Fibroblast of lung (primary cell): ENCODE data around the gene TPT1. TPM values are rescaled to one million over a fixed set of nuclear protein-coding genes. Genes with fewer than 3 reads are reported as not detected.

Experiments
- DNase-seq, 2 donors: peaks; one replicate each; pipeline versions ENCODE4 v3.0.0 to v3.0.0-alpha.2; 2010; ENCODE audit warnings: low read depth in 2 of 2
- H2AFZ ChIP-seq: 2 replicates; pipeline ENCODE4 v1.5.1; 2012; ENCODE audit warnings: low read length, control low read depth, inconsistent platforms
- H3K27ac ChIP-seq: 2 replicates; pipeline ENCODE4 v1.5.1; 2011; ENCODE audit warnings: low read length, control low read depth; ENCODE audit not compliant: insufficient read depth
- H3K27me3 ChIP-seq: 2 replicates; pipeline ENCODE4 v1.5.1; 2011; ENCODE audit warnings: mild to moderate bottlenecking, low read length; ENCODE audit not compliant: control insufficient read depth, insufficient read depth
- H3K36me3 ChIP-seq: 2 replicates; pipeline ENCODE4 v1.5.1; 2011; ENCODE audit warnings: low read length; ENCODE audit not compliant: control insufficient read depth, insufficient read depth
- H3K4me1 ChIP-seq: 2 replicates; pipeline ENCODE4 v1.5.1; 2011; ENCODE audit warnings: low read length; ENCODE audit not compliant: control insufficient read depth, insufficient read depth; ENCODE audit errors: extremely low read depth
- H3K4me2 ChIP-seq: 2 replicates; pipeline ENCODE4 v1.5.1; 2011; ENCODE audit warnings: low read length, control low read depth; ENCODE audit not compliant: insufficient read depth; ENCODE audit errors: extremely low read depth
- H3K4me3 ChIP-seq, 4 experiments: fragments of 200-600 bp in 1 of 4; sonication (generic) in 1 of 4; replicated peaks in 1 of 4; 2 replicates each; pipeline ENCODE4 v1.5.1; 2011 to 2016; ENCODE audit warnings: low read length in 4 of 4, low read depth in 3 of 4, mild to moderate bottlenecking in 3 of 4, control low read depth in 2 of 4, inconsistent platforms in 1 of 4, mixed read lengths in 1 of 4; ENCODE audit not compliant: insufficient read depth in 1 of 4; ENCODE audit errors: control extremely low read depth in 1 of 4
- H3K79me2 ChIP-seq: 2 replicates; pipeline ENCODE4 v1.5.1; 2012; ENCODE audit warnings: mild to moderate bottlenecking, low read length, inconsistent platforms; ENCODE audit not compliant: control insufficient read depth, insufficient read depth
- H3K9ac ChIP-seq: 2 replicates; pipeline ENCODE4 v1.5.1; 2011; ENCODE audit warnings: mild to moderate bottlenecking, low read length, control low read depth; ENCODE audit not compliant: insufficient read depth
- H3K9me3 ChIP-seq: 2 replicates; pipeline ENCODE4 v1.5.1; 2012; ENCODE audit warnings: low read depth, low read length; ENCODE audit not compliant: control insufficient read depth, insufficient read depth
- H4K20me1 ChIP-seq: 2 replicates; pipeline ENCODE4 v1.5.1; 2011; ENCODE audit warnings: low read length; ENCODE audit not compliant: control insufficient read depth, insufficient read depth; ENCODE audit errors: extremely low read depth
- CTCF ChIP-seq, 2 donors: IDR thresholded peaks in 1 of 2; conservative IDR thresholded peaks in 1 of 2; 1 replicate in 1 of 2; 2 replicates in 1 of 2; pipeline ENCODE4 v1.5.1; 2011 to 2012; ENCODE audit warnings: low read length in 2 of 2, control low read depth in 1 of 2, inconsistent platforms in 1 of 2, low read depth in 1 of 2, mild to moderate bottlenecking in 1 of 2
- EZH2 ChIP-seq: IDR thresholded peaks from 2 replicates; pipeline ENCODE4 v1.5.1; 2012; ENCODE audit warnings: low read length, control low read depth, mild to moderate bottlenecking; ENCODE audit errors: missing control alignments
- polyA plus RNA-seq, 2 donors: library from polyadenylated mRNA; depleted of rRNA in 1 of 2; stranded (reverse) in 1 of 2; unstranded in 1 of 2; fragments of >200 nt; gene quantifications; 2 replicates each; pipeline ENCODE4 v1.2.1, GENCODE V29; 2011 to 2012; ENCODE audit warnings: missing spikeins in 1 of 2
- total RNA-seq: library from RNA; depleted of rRNA; stranded (reverse); fragments of >200 nt; gene quantifications from 2 replicates; pipeline ENCODE4 v1.2.1, GENCODE V29; 2014

The TPT1 gene
- total and polyA plus RNA-seq, 2 donors (not counting 1 experiment from before 2014, with no cell fraction given): 2,237 to 5,502 TPM

- TF ChIP-seq EZH2 (no peak), CTCF (conservative IDR thresholded peaks at IDR 0.05 in 1 of 2, IDR thresholded peaks at IDR 0.05 in 1 of 2; ENCODE audit: low read depth in 1 of 2, low read length in 2 of 2) (no peak)
- no peaks in the 10 kb centered on the region for H3K27me3 ChIP-seq
Observed at GRCh38 chr13:45316996-45317395, 24.0 kb downstream of the TPT1 start.

GRCh38 chr13:45316338-45316737 lies 24.6 kb downstream of the TPT1 start:
- TF ChIP-seq CTCF (conservative IDR thresholded peaks at IDR 0.05 in 1 of 2, IDR thresholded peaks at IDR 0.05 in 1 of 2; ENCODE audit: low read depth in 1 of 2, low read length in 2 of 2): no peak
- no peak for TF ChIP-seq EZH2
- H3K27ac ChIP-seq: no peak overlapping the region
- no peak for DNase-seq
- H2AFZ ChIP-seq: peak overlapping the region; percentile 55
- H3K9ac ChIP-seq: no peak overlapping the region
- H3K36me3 ChIP-seq: no peaks in the 10 kb centered on the region
- H3K27me3 ChIP-seq: no peaks in the 10 kb centered on the region
- H3K79me2 ChIP-seq: no peaks in the 10 kb centered on the region
- H4K20me1 ChIP-seq: no peaks in the 10 kb centered on the region
- no peaks in the 10 kb centered on the region for H3K9me3 ChIP-seq
- H3K4me2 ChIP-seq: no peak overlapping the region
- no peaks in the 10 kb centered on the region for H3K4me1 ChIP-seq
- H3K4me3 ChIP-seq: no peak overlapping the region

More at GRCh38 chr13:45316996-45317395, 24.0 kb downstream of the TPT1 start:
- Histone ChIP-seq H3K27ac (no peak overlapping the region), H3K9ac (no peak overlapping the region), H4K20me1 (no peaks in the 10 kb centered on the region), H3K9me3 (no peaks in the 10 kb centered on the region), H2AFZ (no peak overlapping the region), H3K36me3 (no peaks in the 10 kb centered on the region), H3K4me2 (no peak overlapping the region), H3K4me1 (no peaks in the 10 kb centered on the region), H3K79me2 (no peaks in the 10 kb centered on the region), H3K4me3 (no peak overlapping the region)
- DNase-seq: no peak

- no peaks in the 10 kb centered on the region for H3K4me1 ChIP-seq
- H3K9ac ChIP-seq: no peak overlapping the region
- no peak for DNase-seq
- H3K9me3 ChIP-seq: no peaks in the 10 kb centered on the region
- H3K36me3 ChIP-seq: no peaks in the 10 kb centered on the region
- H3K27ac ChIP-seq: no peak overlapping the region
- no peak overlapping the region for H3K4me2 ChIP-seq
- H2AFZ ChIP-seq: no peak overlapping the region
- no peaks in the 10 kb centered on the region for H3K79me2 ChIP-seq
- no peak overlapping the region for H3K4me3 ChIP-seq
- H4K20me1 ChIP-seq: no peaks in the 10 kb centered on the region
- TF ChIP-seq EZH2 (no peak), CTCF (conservative IDR thresholded peaks at IDR 0.05 in 1 of 2, IDR thresholded peaks at IDR 0.05 in 1 of 2; ENCODE audit: low read depth in 1 of 2, low read length in 2 of 2) (no peak)
- H3K27me3 ChIP-seq: no peaks in the 10 kb centered on the region
Observed at GRCh38 chr13:45315520-45316167, 25.3 kb downstream of the TPT1 start.
